ENCODE data around the gene NKAIN1.
"Not testable (repeated sequence)": the region's sequence is repeated elsewhere in the genome, so short reads cannot be mapped to it uniquely, and the experiment has no call there.

NKAIN1 gene

DNA sequence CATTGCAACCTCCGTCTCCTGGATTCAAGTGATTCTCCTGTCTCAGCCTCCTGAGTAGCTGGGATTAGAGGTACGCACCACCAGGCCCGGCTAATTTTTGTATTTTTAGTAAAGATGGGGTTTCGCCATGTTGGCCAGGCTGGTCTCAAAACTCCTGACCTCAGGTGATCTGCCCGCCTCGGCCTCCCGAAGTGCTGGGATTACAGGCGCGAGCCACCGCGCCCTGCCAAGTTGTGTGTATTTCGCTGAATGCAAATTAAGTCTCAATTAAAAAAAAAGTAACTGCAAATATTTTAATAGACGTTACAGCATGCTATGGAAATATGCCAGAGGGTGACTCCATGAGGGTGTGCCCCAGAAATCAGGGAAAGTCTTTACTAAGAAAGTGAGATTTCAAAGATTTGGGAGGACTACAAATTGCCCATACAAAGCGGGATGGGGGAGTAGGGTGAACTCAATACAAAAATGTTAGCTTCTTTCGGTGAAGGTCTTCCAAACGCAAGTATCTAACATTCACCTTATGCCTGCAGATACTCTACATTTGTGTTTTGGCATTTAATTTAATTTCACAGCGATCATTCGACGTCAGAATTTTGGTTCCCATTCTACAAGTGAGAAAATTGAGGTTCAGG, 85.6 kb downstream of the NKAIN1 start:
- DNase-seq (ENCODE audit: low read depth in 2 of 2) = no peak

DNA sequence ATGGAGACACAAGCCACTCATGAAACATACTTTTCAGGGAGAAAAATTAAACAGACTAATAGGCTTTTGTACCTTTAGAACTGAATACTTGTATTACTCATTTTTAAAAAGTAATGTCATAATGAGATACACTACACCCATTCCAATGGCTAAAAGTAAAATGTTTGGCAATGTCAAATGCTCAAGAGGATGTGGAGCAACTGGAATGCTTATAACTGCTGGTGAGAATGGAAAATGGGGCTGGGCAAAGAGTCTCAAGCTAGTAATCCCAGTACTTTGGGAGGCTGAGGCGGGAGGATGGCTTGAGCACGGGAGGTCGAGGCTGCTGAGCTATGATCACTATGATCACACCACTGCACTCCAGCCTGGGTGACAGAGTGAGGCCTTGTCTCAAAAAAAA, 86.3 kb downstream of the NKAIN1 start:
- DNase-seq (ENCODE audit: low read depth in 2 of 2) = no peak

DNA sequence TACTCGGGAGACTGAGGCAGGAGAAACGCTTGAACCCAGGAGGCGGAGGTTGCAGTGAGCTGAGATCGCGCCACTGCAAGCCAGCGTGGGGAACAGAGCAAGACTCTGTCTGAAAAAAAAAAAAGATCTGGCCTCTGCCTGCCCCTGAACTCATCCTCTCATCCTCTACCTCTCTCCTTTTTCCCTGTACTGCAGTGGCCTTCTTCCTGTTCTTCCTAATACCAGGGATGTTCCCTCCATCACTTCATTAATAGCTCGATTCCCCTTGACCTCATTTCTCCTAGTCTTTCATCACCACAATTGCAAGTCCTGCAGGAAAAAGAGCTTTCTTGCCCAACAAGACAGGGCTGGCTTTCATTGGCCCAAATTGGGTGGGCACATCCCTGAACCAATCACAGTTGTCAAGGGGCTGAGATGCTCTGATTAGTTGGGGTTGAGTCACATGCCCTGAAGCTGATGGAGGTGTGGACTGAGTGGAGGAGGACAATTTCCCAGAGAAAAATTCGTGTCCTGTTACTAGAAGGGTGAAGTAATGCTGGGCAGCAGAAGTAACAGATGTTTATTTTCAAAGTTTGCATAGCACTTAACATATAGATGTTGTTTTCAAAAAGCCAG, 87.4 kb downstream of the NKAIN1 start:
- DNase-seq (ENCODE audit: low read depth in 2 of 2) = peak in 1 of 2 donors; percentile 2

DNA sequence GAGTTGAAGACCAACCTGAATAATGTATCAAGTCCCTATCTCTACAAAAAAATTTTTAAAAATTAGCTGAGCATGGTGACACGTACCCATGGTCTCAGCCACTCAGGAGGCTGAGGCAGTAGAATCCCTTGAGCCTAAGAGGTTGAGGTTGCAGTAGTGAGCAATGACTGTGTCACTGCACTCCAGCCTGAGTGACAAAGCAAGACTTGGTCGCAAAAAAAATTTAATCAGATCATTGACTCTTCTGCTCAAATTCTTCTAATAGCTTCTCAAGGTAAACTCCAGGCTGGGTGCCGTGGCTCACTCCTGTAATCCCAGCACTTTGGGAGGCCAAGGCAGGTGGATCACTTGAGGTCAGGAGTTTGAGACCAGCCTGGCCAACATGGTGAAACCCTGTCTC, 88.3 kb downstream of the NKAIN1 start:
- DNase-seq (ENCODE audit: low read depth in 2 of 2) = no peak

DNA sequence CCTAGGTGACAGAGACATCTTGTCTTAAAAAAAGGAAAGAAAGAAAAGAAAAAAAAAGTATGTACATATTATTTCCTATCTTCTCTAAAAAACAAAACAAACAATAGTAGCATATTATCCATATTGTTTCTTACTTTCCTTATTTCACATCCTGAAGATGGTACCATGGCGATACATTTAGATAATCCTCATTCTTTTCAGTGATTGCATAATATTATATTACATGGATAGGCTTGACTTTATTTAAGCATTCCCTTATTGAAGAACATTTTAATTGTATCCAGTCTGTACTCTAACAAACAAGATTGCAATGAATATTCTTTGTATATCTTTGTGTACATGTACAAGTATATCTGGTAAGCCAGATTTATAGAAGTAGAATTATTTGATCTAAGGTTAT, 91.3 kb downstream of the NKAIN1 start:
- no peak for DNase-seq (ENCODE audit: low read depth in 2 of 2)

GRCh38 chr1:31145648-31146047, 94.0 kb downstream of the NKAIN1 start:
- DNase-seq (ENCODE audit: low read depth in 2 of 2) = no peak

- no peak for DNase-seq (ENCODE audit: low read depth in 2 of 2)
Measured at GRCh38 chr1:31144442-31144841, 95.2 kb downstream of the NKAIN1 start.

DNA sequence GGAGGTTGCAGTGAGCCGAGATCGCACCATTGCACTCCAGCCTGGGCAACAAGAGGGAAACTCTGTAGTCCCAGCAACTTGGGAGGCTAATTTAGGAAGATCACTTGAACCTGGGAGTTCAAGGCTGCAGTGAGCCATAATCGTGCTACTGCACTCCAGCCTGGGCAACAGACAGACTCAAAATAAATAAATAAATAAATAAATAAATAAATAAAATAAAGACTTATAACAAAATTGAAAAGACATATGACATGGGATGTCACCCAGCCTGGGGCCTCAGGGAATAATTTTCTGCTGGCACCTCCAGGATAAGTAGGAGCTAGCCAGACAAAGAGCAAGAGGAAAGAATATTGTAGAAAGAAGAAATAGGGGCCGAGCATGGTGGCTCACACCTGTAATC, 96.2 kb downstream of the NKAIN1 start:
- no peak for DNase-seq (ENCODE audit: low read depth in 2 of 2)

- no peak for DNase-seq (ENCODE audit: low read depth in 2 of 2)
Measured at GRCh38 chr1:31142406-31142805, 97.3 kb downstream of the NKAIN1 start.

- DNase-seq (ENCODE audit: low read depth in 2 of 2) = no peak
Measured at GRCh38 chr1:31140299-31140698, 99.4 kb downstream of the NKAIN1 start.

- DNase-seq (ENCODE audit: low read depth in 2 of 2) = not testable (repeated sequence)
Measured at GRCh38 chr1:31138797-31139521, 100.7 kb downstream of the NKAIN1 start.

GRCh38 chr1:31137873-31138272, 101.8 kb downstream of the NKAIN1 start:
- not testable (repeated sequence) for DNase-seq (ENCODE audit: low read depth in 2 of 2)

DNA sequence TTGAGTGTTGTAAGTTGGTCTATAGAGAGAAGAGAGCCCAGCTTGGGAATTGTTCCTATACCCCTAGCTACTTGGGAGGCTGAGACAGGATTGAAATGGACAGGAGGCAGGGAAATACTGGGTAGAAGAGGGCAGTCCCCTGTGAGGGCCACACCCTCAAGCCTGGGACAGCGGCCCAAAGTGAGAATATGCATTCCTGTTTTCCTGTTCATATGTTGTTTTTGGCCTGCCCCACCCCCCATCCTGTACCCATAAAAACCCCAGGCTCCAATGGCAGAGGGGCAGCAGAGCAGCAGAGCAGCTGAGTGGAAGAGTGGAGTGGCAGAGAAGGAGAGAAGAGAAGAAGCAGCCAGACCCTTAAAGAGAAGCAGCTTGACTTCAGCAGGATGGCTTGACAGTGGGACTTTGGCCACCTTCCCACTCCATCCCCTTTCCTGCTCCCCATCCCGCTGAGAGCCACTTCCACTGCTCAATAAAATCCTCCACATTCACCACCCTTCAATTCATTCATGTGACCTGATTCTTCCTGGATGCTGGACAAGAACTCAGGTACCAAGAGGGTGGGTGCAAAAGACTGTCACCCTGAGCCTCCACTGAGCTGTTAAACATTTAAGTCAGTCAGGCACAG, 103.6 kb downstream of the NKAIN1 start:
- no peak for DNase-seq (ENCODE audit: low read depth in 2 of 2)

GRCh38 chr1:31133368-31133767, 106.3 kb downstream of the NKAIN1 start:
- no peak for DNase-seq (ENCODE audit: low read depth in 2 of 2)

Measured in stimulated activated CD8-positive, alpha-beta memory T cell treated with anti-CD3 and anti-CD28 coated beads, Interleukin-15, amount 100 ng/mL, for 48 hours (primary cell).